Measurements from ENCODE around the gene PUS1.

DNA sequence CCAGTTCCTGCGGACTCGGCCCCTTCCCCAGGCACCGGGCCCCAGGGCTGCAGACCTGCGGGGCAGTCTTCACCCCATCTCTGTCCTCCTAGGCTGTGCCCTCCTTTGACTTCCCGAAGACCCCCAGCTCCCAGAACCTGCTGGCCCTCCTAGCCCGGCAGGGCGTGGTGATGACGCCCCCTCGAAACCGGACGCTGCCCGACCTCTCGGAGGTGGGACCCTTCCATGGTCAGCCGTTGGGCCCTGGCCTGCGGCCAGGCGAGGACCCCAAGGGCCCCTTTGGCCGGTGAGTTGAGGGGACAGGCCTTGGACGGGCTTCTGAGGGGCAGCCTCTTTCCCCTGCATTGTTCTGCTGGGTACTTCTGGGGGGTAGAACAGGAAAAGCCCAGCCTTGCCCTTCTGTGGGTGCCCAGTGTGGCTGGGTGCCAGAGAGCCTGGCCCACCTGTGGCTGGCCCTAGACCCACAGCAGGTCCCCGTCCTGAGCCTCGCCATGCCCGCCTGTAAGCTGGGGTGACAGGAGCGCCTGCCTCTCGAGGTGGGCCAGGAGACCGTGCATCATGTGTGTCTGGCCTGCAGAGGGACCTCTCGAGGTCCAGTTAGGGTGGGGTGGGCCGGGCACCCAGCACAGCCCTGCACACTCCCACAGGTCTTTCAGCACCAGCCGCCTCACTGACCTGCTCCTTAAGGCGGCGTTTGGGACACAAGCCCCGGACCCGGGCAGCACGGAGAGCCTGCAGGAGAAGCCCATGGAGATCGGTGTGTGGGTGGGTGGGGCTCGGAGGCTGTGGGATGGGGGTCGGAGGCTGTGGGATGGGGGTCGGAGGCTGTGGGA lies 12.6 kb upstream of the PUS1 start:
- TF ChIP-seq, protein P1, sequence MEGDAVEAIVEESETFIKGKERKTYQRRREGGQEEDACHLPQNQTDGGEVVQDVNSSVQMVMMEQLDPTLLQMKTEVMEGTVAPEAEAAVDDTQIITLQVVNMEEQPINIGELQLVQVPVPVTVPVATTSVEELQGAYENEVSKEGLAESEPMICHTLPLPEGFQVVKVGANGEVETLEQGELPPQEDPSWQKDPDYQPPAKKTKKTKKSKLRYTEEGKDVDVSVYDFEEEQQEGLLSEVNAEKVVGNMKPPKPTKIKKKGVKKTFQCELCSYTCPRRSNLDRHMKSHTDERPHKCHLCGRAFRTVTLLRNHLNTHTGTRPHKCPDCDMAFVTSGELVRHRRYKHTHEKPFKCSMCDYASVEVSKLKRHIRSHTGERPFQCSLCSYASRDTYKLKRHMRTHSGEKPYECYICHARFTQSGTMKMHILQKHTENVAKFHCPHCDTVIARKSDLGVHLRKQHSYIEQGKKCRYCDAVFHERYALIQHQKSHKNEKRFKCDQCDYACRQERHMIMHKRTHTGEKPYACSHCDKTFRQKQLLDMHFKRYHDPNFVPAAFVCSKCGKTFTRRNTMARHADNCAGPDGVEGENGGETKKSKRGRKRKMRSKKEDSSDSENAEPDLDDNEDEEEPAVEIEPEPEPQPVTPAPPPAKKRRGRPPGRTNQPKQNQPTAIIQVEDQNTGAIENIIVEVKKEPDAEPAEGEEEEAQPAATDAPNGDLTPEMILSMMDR (IDR thresholded peaks at IDR 0.05; ENCODE audit: low read length) = no peak
- TF ChIP-seq EZH2 (IDR thresholded peaks at IDR 0.05; ENCODE audit: borderline replicate concordance, low read length) = no peak

All from OCI-LY1 (cell line).